NCI-H748 (cell line): Measurements from ENCODE around the gene NUP205.
A peak's percentile ranks its signal among the peaks of the same experiment; 100 is the strongest.

Source experiments
- DNase-seq: peaks from one replicate; lab custom pipeline; 2025; ENCODE audit not compliant: unreplicated experiment; lab: John Stamatoyannopoulos, UW

Gene NUP205

GRCh38 chr7:135557455-135558336 is at the start of gene NUP205:
TSS of gene NUP205 (plus strand) at chr7:135557917. CDS start at chr7:135557945, 28 bp downstream.
- peak; percentile 90 for DNase-seq

DNA sequence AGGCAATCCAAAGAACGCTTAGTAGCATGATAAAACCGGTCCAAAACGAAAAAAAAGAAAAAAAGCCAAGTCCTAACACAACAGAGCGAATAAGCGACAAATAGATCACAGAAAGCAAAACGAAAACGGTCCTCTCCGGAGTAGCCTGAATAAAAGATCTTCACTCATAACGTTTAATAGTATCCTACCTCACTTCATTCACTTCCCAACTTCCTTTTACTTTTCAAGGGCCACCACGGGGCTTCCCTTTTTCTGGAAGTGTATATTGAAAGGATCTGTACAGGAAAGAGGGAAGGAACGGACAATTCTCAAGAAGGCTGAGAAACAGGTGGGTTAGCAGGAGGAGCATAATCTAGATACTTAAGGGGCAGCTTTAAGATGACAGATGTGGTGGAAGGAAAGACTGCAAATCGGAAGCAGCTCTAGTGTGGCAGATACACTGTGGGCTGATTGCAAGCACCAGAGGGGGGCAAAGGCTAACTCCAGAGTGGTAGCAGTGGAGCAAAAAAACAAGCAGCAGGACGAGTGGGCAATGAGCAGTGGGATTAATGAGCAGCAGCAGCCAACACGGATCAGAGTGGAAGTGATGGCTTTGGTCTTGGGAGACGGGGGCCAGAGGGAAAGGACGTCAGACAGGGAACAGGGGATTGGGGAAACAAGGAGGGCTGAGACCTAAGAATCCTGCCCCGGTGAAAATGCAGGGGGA is 48.7 kb upstream of the NUP205 start:
- peak; percentile 57 for DNase-seq

DNA sequence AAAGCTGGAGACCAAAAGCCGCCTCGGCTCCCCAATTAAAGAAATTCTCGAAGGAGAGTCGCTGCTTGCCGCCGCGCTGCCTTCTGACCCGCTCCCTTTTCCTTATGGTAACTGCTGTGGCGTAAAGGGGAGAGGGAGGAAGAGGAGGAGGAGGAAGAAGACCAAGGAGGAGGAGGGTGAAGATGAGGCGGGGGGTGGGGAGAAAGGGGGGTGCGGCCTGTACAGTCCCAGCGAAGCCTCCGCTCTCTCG is 48.2 kb upstream of the NUP205 start:
- no peak for DNase-seq

DNA sequence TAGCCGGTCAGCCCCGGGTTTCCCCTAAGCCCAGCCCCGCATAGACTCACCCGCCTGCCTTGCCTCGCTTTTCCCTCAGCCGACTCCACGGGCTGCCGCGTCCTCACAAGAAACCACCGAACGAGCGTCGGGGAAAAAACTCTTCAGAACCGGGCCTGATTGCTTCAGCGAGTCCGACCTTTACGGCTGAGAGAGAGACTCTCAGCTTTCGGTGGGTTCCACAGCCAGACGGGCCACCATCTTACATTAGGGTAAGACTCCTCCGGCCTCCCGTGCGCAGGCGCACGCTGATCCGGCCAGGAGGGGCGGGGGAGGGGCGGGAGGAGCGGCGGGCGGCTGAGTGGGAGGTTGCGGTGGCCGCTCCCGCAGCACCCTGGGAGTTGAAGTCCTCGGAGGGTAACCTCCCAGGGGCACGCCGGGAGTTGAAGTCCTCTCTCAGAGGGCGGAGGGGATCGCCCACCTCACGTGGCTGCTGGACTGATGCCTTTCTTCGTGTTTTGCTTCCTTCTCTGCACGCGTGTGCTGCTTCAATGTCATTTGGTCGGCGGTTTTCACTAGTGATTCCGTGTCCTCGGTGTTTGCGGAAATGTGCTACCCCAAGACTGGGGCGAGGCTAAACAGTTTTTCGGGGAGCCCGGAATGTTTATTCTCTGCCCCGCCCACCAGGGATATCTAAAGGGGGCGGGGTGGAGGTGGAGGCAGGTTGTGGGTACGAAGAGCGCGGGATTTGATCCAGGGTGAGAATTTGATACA is 47.7 kb upstream of the NUP205 start, which contains the start of gene CNOT4:
CNOT4 (minus strand) TSS at position 264 of the 753 bp plus-strand sequence. CDS start 71,771 bp downstream, outside the sequence.
- DNase-seq: peak; percentile 97

DNA sequence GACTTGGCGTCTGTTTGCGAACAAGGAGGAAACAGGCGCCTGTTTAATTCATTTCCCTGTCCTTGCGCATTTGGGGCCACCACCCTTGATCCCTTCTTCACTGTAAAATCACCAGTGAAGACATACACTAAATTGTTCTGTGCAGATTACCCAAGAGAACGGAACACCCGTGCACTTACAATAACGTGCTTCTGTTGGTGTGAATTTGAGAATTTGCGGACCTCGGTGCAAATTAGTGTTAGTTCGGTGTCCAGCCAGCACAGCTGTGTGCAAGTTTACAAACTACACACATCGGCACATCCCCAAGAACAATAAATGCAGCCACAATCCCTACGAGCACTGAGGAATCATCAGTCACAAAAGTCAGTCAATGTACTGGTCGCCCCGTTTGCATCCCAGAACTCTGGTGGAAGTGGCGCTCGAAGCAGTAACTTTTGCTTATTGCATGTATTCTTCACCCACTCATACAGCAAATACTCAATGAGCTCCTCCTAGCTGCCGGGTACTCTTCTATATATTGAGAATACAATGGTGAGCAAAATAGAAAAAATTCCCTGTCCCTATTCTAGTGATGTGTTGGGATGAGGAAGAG is 47.0 kb upstream of the NUP205 start:
- peak; percentile 46 for DNase-seq

DNA sequence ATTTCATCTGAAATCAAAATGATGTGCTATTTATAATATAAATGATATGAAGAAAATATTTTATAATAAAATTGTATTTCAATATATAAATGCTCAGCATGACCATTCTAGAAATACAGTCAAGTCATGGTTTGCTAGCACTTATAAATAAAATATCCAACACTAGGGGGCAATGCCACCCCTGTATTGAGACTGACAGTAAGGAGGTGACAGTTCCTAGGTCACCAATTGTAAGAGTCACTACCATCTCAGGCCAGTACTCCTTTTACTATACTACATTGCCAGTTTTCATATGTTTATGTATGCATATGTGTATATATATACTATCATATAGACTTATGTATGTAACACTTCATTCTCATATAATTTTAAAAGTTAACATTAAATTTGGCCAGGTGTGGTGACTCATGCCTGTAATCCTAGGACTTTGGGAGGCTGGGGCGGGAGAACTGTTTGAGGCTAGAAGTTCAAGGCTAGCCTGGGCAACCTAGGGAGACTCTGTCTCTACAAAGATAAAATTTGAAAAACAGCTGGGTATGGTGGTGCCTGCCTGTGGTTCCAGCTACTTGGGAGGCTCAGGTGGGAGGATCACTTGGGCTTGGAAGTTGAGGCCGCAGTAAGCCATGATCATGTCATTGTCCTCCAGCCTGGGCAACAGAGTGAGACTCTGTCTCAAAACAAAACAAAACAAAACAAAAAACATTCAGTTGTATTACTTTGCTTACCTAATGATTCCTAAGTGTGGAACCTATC is 45.4 kb upstream of the NUP205 start:
- DNase-seq: peak; percentile 71

GRCh38 chr7:135514856-135515255 is 42.9 kb upstream of the NUP205 start:
- peak; percentile 28 for DNase-seq

- DNase-seq: no peak
Measured at GRCh38 chr7:135517060-135517459, 40.7 kb upstream of the NUP205 start.

- DNase-seq: no peak
Measured at GRCh38 chr7:135518748-135519147, 39.0 kb upstream of the NUP205 start.

DNA sequence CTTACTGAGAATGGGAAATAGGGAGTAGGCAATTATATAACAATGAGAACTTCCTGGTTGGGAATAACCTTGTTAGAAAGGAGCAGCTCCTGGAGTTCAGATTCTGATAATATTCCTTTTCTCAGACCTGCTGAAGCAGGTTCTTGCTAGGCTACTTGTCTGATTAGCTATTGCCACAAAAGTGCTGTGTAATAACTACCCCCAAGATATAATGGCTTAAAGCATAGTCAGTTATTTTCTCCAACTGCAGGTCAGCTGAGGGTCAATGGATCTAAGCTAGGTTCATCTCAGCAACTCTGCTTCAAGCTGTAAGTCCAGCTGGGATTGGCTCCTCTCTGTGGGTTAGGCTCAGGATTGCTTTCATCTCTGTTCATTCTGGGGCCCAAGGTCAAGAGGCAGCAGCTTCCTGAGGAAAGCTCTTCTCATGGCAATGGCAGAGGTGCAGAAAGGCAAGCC is 38.5 kb upstream of the NUP205 start:
- DNase-seq: no peak

DNA sequence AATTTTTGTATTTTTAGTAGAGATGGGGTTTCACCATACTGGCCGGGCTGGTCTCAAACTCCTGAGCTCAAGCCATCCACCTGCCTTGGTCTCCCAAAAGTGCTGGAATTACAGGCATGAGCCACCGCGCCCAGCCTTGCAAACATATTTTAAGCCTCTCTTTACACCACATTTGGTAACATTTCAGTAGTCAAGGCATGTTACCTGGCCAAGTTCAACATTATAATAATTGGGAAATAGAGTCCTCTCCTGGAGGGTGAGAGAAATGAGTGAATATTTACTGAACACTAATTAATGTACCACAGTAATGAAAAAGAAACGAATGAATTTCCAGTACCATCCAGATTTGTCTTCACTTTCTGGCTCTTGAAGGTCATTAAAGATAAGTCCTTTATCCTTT is 37.8 kb upstream of the NUP205 start:
- no peak for DNase-seq

- no peak for DNase-seq
Measured at GRCh38 chr7:135522509-135522908, 35.2 kb upstream of the NUP205 start.

DNA sequence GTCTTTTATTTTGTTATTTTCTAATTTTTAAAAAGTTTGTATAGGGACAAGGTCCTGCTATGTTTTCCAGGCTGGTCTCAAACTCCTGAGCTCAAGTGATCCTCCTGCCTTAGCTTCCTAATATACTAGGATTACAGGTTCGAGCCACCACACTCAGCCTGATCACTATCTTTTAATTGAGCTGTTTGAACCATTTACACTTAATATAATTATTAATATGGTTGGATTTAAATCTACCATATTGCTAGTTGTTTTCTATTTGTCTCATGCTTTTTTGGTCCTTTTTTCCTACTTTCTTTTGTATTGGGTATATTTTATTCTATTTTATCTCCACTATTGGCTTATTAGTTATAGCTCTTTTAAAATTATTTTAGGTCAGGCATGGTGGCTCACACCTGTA is 34.6 kb upstream of the NUP205 start:
- DNase-seq: no peak

DNA sequence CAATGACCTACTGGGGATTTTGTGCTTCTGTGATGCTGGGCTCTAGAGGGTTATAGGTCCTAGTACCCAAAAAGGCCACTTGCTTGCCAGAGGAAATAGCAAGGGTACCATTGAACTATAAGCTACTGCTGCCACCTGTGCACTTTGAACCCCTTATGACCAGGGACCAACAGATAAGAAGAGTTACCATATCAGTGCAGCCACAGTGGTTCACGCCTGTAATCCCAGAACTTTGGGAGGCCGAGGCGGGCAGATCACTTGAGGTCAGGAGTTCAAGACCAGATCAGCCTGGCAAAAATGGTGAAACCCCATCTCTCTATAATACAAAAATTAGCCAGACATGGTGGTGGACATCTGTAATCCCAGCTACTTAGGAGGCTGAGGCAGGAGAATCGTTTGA is 32.3 kb upstream of the NUP205 start:
- no peak for DNase-seq

DNA sequence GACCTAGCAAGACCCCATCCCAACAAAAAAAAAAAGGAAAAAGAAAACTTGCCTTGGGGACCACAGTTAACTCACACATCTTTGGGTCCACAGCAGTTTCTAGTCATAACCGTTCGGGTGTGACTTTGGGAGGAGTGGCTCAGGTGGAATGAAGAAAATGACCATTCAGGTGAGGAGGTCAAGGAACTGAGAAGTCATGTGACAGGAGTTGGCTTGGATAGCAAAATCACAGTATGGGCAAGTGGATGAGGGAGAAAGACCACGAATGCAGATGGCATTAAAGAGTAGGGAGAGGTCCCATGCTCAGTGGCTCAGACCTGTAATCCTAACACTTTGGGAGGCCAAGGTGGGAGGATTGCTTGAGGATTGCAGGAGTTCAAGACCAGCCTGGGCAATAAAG is 30.7 kb upstream of the NUP205 start:
- DNase-seq: no peak

GRCh38 chr7:135536150-135536549 is 21.6 kb upstream of the NUP205 start:
- DNase-seq: no peak

GRCh38 chr7:135537453-135537852 is 20.3 kb upstream of the NUP205 start:
- no peak for DNase-seq

DNA sequence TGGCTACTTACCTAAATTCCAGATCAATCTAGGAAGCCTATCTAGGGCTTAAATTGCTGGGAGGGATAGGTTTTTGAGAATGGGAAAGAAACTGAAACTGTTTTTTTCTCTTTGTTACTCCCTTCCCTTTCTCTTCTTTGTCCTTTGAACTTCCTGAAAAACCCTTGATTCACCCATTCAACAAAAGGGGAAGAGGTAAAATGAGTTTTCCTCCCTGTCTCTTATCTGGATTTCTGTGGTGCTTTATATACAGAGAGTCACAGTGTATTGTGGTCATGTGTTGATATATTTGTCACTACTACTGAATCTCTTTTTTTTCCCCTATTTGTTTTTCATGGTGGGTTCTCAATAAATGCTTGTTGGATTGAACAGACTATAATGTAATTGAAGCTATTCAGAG is 19.8 kb upstream of the NUP205 start:
- DNase-seq: no peak

GRCh38 chr7:135538376-135538775 is 19.3 kb upstream of the NUP205 start:
- no peak for DNase-seq

- DNase-seq: no peak
Measured at GRCh38 chr7:135539629-135540028, 18.1 kb upstream of the NUP205 start.

DNA sequence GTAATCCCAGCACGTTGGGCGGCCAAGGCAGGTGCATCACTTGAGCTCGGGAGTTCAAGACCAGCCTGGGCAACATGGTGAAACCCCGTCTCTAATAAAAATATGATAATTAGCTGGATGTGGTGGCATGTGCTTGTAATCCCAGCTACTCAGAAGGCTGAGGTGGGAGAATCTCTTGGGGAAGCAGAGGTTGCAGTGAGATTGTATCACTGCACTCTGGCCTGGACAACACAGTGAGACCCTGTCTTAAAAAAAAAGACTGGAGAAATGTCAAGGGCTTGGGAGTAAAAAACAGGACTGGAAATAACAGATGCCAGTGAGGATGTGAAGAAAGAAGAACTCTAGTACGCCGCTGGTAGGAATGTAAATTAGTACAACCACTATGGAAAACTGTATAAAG is 16.7 kb upstream of the NUP205 start:
- DNase-seq: no peak
